Measurements from ENCODE around the gene KRTAP5-9. TPM values are rescaled to one million over a fixed set of nuclear protein-coding genes. Genes with fewer than 3 reads are reported as not detected.
A peak's percentile ranks its signal among the peaks of the same experiment; 100 is the strongest.

The KRTAP5-9 gene
- total and polyA plus RNA-seq, 4 donors, result 0.06 TPM; not detected in 3

DNA sequence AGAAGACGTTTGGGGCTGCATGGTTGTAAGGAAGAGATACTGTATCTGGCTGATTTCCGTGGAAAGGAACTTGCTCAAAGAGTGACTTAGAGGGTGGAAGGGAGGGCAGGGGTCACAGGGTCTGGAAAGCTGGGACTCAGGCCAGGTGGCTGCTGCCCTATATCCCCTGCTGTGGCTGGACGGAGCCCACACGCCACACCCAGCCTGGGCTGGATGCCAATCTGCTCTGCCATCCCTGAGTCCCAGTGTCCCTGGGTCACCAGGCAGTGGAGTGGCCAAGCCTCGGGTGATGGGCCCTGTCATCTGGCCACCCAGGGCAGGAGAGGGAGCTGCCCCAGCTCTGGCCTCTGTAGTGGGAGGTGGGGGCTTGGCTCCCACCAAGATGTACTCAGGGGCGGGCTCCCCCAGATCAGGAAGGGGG lies 47.6 kb upstream of the KRTAP5-9 start:
- 33% methylated on average over 6 of the region's 6 CpGs for WGBS
- H3K4me1 ChIP-seq (ENCODE audit: control insufficient read depth in 4 of 4, insufficient read depth in 4 of 4, low read length in 3 of 4), result peaks cover 0 to 10% (median 1%) of the 10 kb centered on the region in 4 donors
- H3K27ac ChIP-seq (ENCODE audit: low read depth in 1 of 2, low read length in 2 of 2), result peak overlapping the region in 1 of 2 donors; percentile 21
- peak; percentile 53 for DNase-seq (ENCODE audit: low spot score)
- H3K9ac ChIP-seq (ENCODE audit: low read depth in 1 of 2, low read length in 2 of 2), result no peak overlapping the region
- peaks cover 5 to 41% (median 23%) of the 10 kb centered on the region in 4 donors for H3K36me3 ChIP-seq (ENCODE audit: control insufficient read depth in 4 of 4, insufficient read depth in 3 of 4, low read depth in 1 of 4, low read length in 3 of 4)
- TF ChIP-seq TAF1 (conservative IDR thresholded peaks at IDR 0.05) (no peak), RXRA (IDR thresholded peaks at IDR 0.05) (peak; percentile 74 to 85), NR2F2 (IDR thresholded peaks at IDR 0.05) (peak; percentile 83), HNF4G (IDR thresholded peaks at IDR 0.05) (no peak), YY1 (IDR thresholded peaks at IDR 0.05) (no peak), GABPA (IDR thresholded peaks at IDR 0.05 in 1 of 2, conservative IDR thresholded peaks at IDR 0.05 in 1 of 2) (no peak), RAD21 (IDR thresholded peaks at IDR 0.05) (peak; percentile 54 to 65), FOXA2 (IDR thresholded peaks at IDR 0.05) (no peak), FOXA1 (IDR thresholded peaks at IDR 0.05) (no peak), HNF4A (conservative IDR thresholded peaks at IDR 0.05) (peak; percentile 70 to 71), SP1 (IDR thresholded peaks at IDR 0.05) (peak; percentile 38), EGR1 (IDR thresholded peaks at IDR 0.05; ENCODE audit: low read depth in 2 of 2) (no peak), JUND (IDR thresholded peaks at IDR 0.05) (no peak)
- TF ChIP-seq, protein P1, sequence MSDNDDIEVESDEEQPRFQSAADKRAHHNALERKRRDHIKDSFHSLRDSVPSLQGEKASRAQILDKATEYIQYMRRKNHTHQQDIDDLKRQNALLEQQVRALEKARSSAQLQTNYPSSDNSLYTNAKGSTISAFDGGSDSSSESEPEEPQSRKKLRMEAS (IDR thresholded peaks at IDR 0.05), result no peak
- TF ChIP-seq, protein P2, sequence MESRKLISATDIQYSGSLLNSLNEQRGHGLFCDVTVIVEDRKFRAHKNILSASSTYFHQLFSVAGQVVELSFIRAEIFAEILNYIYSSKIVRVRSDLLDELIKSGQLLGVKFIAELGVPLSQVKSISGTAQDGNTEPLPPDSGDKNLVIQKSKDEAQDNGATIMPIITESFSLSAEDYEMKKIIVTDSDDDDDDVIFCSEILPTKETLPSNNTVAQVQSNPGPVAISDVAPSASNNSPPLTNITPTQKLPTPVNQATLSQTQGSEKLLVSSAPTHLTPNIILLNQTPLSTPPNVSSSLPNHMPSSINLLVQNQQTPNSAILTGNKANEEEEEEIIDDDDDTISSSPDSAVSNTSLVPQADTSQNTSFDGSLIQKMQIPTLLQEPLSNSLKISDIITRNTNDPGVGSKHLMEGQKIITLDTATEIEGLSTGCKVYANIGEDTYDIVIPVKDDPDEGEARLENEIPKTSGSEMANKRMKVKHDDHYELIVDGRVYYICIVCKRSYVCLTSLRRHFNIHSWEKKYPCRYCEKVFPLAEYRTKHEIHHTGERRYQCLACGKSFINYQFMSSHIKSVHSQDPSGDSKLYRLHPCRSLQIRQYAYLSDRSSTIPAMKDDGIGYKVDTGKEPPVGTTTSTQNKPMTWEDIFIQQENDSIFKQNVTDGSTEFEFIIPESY (IDR thresholded peaks at IDR 0.05), result no peak
- TF ChIP-seq, protein P3, sequence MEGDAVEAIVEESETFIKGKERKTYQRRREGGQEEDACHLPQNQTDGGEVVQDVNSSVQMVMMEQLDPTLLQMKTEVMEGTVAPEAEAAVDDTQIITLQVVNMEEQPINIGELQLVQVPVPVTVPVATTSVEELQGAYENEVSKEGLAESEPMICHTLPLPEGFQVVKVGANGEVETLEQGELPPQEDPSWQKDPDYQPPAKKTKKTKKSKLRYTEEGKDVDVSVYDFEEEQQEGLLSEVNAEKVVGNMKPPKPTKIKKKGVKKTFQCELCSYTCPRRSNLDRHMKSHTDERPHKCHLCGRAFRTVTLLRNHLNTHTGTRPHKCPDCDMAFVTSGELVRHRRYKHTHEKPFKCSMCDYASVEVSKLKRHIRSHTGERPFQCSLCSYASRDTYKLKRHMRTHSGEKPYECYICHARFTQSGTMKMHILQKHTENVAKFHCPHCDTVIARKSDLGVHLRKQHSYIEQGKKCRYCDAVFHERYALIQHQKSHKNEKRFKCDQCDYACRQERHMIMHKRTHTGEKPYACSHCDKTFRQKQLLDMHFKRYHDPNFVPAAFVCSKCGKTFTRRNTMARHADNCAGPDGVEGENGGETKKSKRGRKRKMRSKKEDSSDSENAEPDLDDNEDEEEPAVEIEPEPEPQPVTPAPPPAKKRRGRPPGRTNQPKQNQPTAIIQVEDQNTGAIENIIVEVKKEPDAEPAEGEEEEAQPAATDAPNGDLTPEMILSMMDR (IDR thresholded peaks at IDR 0.05; ENCODE audit: low read depth, low read length, missing input control), result no peak
- TF ChIP-seq, protein P4, sequence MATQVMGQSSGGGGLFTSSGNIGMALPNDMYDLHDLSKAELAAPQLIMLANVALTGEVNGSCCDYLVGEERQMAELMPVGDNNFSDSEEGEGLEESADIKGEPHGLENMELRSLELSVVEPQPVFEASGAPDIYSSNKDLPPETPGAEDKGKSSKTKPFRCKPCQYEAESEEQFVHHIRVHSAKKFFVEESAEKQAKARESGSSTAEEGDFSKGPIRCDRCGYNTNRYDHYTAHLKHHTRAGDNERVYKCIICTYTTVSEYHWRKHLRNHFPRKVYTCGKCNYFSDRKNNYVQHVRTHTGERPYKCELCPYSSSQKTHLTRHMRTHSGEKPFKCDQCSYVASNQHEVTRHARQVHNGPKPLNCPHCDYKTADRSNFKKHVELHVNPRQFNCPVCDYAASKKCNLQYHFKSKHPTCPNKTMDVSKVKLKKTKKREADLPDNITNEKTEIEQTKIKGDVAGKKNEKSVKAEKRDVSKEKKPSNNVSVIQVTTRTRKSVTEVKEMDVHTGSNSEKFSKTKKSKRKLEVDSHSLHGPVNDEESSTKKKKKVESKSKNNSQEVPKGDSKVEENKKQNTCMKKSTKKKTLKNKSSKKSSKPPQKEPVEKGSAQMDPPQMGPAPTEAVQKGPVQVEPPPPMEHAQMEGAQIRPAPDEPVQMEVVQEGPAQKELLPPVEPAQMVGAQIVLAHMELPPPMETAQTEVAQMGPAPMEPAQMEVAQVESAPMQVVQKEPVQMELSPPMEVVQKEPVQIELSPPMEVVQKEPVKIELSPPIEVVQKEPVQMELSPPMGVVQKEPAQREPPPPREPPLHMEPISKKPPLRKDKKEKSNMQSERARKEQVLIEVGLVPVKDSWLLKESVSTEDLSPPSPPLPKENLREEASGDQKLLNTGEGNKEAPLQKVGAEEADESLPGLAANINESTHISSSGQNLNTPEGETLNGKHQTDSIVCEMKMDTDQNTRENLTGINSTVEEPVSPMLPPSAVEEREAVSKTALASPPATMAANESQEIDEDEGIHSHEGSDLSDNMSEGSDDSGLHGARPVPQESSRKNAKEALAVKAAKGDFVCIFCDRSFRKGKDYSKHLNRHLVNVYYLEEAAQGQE (IDR thresholded peaks at IDR 0.05), result no peak
- TF ChIP-seq, protein P5, sequence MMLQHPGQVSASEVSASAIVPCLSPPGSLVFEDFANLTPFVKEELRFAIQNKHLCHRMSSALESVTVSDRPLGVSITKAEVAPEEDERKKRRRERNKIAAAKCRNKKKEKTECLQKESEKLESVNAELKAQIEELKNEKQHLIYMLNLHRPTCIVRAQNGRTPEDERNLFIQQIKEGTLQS (IDR thresholded peaks at IDR 0.05), result no peak
- no peaks in the 10 kb centered on the region for H3K27me3 ChIP-seq (ENCODE audit: control insufficient read depth in 4 of 4, insufficient read depth in 4 of 4, low read length in 3 of 4)
- no peak overlapping the region for H3K4me3 ChIP-seq (ENCODE audit: low read depth in 1 of 3, low read length in 3 of 3)
- no peaks in the 10 kb centered on the region for H3K9me3 ChIP-seq (ENCODE audit: control insufficient read depth in 4 of 4, low read length in 3 of 4)

Data from liver (tissue), 9 donors.